GF-D8 (cell line): ENCODE data around the gene FOXJ2.
"Not testable (repeated sequence)": the region's sequence is repeated elsewhere in the genome, so short reads cannot be mapped to it uniquely, and the experiment has no call there.

Source experiments
- DNase-seq: peaks from one replicate; lab custom pipeline; 2025; lab: John Stamatoyannopoulos, UW

Gene FOXJ2

GRCh38 chr12:8065991-8066594 is 33.6 kb downstream of the FOXJ2 start, which contains the start of gene C3AR1:
Gene C3AR1, minus strand, starts transcription at chr12:8066359. Its CDS starts 6,174 bp downstream, at chr12:8060185.
- DNase-seq, result peak; percentile 92

GRCh38 chr12:8069582-8069981 is 37.1 kb downstream of the FOXJ2 start:
- peak; percentile 15 for DNase-seq

GRCh38 chr12:8071820-8072219 is 39.3 kb downstream of the FOXJ2 start:
- not testable (repeated sequence) for DNase-seq

GRCh38 chr12:8075935-8076334 is 43.4 kb downstream of the FOXJ2 start:
- DNase-seq, result no peak

- DNase-seq, result no peak
Observed at GRCh38 chr12:8076366-8076765, 43.9 kb downstream of the FOXJ2 start.

- DNase-seq, result no peak
Observed at GRCh38 chr12:8077207-8077606, 44.7 kb downstream of the FOXJ2 start.

- peak; percentile 48 for DNase-seq
Observed at GRCh38 chr12:8078398-8078797, 45.9 kb downstream of the FOXJ2 start.

GRCh38 chr12:8078916-8079315 is 46.4 kb downstream of the FOXJ2 start:
- DNase-seq, result no peak

- peak; percentile 58 for DNase-seq
Observed at GRCh38 chr12:8080120-8080519, 47.6 kb downstream of the FOXJ2 start.

GRCh38 chr12:8081251-8081920 is 48.9 kb downstream of the FOXJ2 start:
- no peak for DNase-seq

- DNase-seq, result no peak
Observed at GRCh38 chr12:8082808-8083100, 50.2 kb downstream of the FOXJ2 start.

GRCh38 chr12:8084351-8084750 is 51.8 kb downstream of the FOXJ2 start:
- DNase-seq, result not testable (repeated sequence)

- DNase-seq, result no peak
Observed at GRCh38 chr12:8087666-8088065, 55.1 kb downstream of the FOXJ2 start.

GRCh38 chr12:8088574-8088973 is 56.1 kb downstream of the FOXJ2 start:
- no peak for DNase-seq

- DNase-seq, result not testable (repeated sequence)
Observed at GRCh38 chr12:8089277-8089676, 56.8 kb downstream of the FOXJ2 start.

- no peak for DNase-seq
Observed at GRCh38 chr12:8089716-8090115, 57.2 kb downstream of the FOXJ2 start.

- DNase-seq, result no peak
Observed at GRCh38 chr12:8093291-8093690, 60.8 kb downstream of the FOXJ2 start.

GRCh38 chr12:8096281-8096915 is 63.9 kb downstream of the FOXJ2 start:
- DNase-seq, result peak; percentile 11

GRCh38 chr12:8099235-8099634 is 66.7 kb downstream of the FOXJ2 start:
- no peak for DNase-seq
